Measurements from ENCODE around the gene WSB1.

WSB1 gene

DNA sequence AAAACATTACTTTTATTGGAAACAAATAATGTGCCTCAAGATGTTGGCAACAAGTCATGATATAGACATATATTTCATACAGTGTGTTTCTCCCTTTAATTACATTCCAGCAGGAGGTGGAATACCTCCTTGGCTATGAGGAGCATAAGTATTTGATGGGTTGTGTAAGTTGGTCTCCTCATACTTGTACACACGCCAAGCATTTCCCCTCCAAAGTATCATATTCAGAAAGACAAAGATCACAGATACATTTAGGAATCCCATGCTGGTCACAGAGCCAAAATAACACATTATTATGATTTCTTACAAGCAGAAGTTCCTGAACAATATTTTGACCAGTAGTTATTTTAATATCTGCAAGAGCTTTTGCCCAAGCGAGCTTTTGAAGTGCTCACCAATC, 57.8 kb downstream of the WSB1 start:
- no peaks in the 10 kb centered on the region for H3K36me3 ChIP-seq (ENCODE audit: insufficient read depth, low read length)
- DNase-seq (ENCODE audit: low read depth, low spot score): no peak
- H3K9me3 ChIP-seq (ENCODE audit: low read depth, low read length): 0 out of 2 replicates have a peak, but pooled peaks cover 3% of the 10 kb centered on the region
- TF ChIP-seq FOXP2 (optimal IDR thresholded peaks at IDR 0.05; ENCODE audit: control extremely low read depth, extremely low read length, insufficient read depth): no peak
- TF ChIP-seq POLR2AphosphoS5 (IDR thresholded peaks at IDR 0.05; ENCODE audit: borderline replicate concordance, low read depth, low read length): no peak
- no peak for TF ChIP-seq EZH2 (IDR thresholded peaks at IDR 0.05)
- H3K27ac ChIP-seq: peak overlapping the region; percentile 89
- H3K4me3 ChIP-seq: no peak overlapping the region
- peak overlapping the region; percentile 19 for H3K9ac ChIP-seq (ENCODE audit: insufficient read length)

DNA sequence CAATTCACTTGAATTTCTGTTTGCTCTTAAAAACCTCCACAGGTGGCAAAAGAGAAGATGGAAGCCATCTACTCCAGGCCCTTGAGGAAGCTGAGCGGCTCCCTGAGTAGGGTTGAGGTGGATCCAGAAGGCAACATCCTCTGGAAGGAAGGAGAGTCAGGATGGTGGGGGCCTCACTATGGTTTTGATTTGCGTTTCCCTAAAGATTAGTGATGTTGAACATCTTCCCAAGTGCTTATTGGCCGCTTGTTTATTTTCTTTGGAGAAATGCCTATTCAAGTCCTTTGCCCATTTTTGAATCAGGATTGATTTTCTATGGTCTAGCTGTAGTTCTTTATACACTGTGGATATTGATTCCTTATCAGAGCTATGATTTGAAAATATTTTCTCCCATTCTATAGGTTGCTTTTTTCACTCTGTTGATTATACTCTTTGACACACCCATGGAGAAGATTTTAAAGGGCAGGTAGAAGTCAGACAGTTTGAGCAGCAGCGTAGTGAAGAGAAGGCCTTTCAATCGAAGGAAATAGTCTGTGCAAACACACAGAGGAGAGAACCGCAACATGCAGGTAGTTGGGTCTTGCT, 58.6 kb downstream of the WSB1 start:
- DNase-seq (ENCODE audit: low read depth, low spot score): no peak
- H3K27ac ChIP-seq: peak overlapping the region; percentile 89
- TF ChIP-seq EZH2 (IDR thresholded peaks at IDR 0.05): no peak
- no peak for TF ChIP-seq FOXP2 (optimal IDR thresholded peaks at IDR 0.05; ENCODE audit: control extremely low read depth, extremely low read length, insufficient read depth)
- TF ChIP-seq POLR2AphosphoS5 (IDR thresholded peaks at IDR 0.05; ENCODE audit: borderline replicate concordance, low read depth, low read length): no peak
- H3K36me3 ChIP-seq (ENCODE audit: insufficient read depth, low read length): no peaks in the 10 kb centered on the region
- no peak overlapping the region for H3K4me3 ChIP-seq
- 0 out of 2 replicates have a peak, but pooled peaks cover 3% of the 10 kb centered on the region for H3K9me3 ChIP-seq (ENCODE audit: low read depth, low read length)
- no peak overlapping the region for H3K9ac ChIP-seq (ENCODE audit: insufficient read length)

DNA sequence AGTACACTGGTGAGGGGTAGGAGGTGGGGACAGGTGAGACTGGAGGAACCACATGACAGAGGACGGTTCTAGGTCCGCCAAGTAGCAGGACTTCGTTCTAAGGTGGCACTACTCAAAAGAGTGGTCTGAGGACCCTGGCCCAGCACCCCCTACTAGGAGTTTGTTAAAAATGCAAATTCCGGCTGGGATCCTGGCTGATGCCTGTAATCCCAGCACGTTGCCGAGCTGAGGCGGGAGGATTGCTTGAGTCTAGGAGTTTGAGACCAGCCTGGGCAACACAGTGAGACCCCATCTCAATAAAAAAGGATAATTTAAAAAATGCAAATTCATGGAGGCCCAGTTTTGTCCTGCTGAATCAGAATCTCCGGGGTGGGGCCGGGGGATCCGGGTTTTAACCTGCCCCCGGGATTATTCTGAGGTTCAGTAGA, 59.1 kb downstream of the WSB1 start:
- 0 out of 2 replicates have a peak, but pooled peaks cover 3% of the 10 kb centered on the region for H3K9me3 ChIP-seq (ENCODE audit: low read depth, low read length)
- no peak for DNase-seq (ENCODE audit: low read depth, low spot score)
- TF ChIP-seq POLR2AphosphoS5 (IDR thresholded peaks at IDR 0.05; ENCODE audit: borderline replicate concordance, low read depth, low read length): no peak
- no peak for TF ChIP-seq FOXP2 (optimal IDR thresholded peaks at IDR 0.05; ENCODE audit: control extremely low read depth, extremely low read length, insufficient read depth)
- TF ChIP-seq EZH2 (IDR thresholded peaks at IDR 0.05): no peak
- no peak overlapping the region for H3K4me3 ChIP-seq
- H3K36me3 ChIP-seq (ENCODE audit: insufficient read depth, low read length): no peaks in the 10 kb centered on the region
- no peak overlapping the region for H3K9ac ChIP-seq (ENCODE audit: insufficient read length)
- H3K27ac ChIP-seq: peak overlapping the region; percentile 89; the same call in 1 of the 2 replicates

DNA sequence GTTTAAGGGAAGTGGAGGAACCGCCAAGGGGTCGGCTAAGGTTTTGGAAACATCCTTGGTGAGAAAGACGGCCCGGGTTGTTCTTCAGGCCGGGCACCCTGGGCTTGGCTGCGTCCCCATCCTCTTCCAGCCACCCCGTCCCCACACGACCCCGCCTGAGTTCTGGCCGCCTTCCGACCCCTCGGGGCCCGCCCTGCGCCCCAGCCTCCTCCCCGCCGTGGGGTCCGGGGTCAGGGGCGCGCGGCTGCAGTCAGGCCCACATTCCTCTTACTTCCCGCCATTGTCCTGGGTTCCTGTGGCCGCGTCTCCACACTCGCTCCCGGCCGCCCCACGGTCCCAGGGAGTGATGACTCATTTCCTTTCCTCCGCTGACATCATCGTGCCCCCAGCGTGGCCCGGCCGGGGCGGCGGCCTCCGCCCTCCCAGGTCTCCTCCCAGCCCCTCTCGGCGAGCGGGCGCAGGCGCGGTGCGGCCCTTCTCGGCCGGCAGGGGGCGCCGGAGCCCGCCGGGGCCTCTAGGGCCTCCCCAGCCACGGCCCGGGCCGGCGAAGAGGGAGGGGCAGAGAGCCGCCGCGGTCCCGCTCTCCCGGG, 59.6 kb downstream of the WSB1 start:
- 0 out of 2 replicates have a peak, but pooled peaks cover 3% of the 10 kb centered on the region for H3K9me3 ChIP-seq (ENCODE audit: low read depth, low read length)
- no peak overlapping the region for H3K4me3 ChIP-seq
- TF ChIP-seq EZH2 (IDR thresholded peaks at IDR 0.05): no peak
- no peak for TF ChIP-seq POLR2AphosphoS5 (IDR thresholded peaks at IDR 0.05; ENCODE audit: borderline replicate concordance, low read depth, low read length)
- no peak for TF ChIP-seq FOXP2 (optimal IDR thresholded peaks at IDR 0.05; ENCODE audit: control extremely low read depth, extremely low read length, insufficient read depth)
- no peak overlapping the region for H3K9ac ChIP-seq (ENCODE audit: insufficient read length)
- no peak for DNase-seq (ENCODE audit: low read depth, low spot score)
- no peaks in the 10 kb centered on the region for H3K36me3 ChIP-seq (ENCODE audit: insufficient read depth, low read length)
- H3K27ac ChIP-seq: no peak overlapping the region

DNA sequence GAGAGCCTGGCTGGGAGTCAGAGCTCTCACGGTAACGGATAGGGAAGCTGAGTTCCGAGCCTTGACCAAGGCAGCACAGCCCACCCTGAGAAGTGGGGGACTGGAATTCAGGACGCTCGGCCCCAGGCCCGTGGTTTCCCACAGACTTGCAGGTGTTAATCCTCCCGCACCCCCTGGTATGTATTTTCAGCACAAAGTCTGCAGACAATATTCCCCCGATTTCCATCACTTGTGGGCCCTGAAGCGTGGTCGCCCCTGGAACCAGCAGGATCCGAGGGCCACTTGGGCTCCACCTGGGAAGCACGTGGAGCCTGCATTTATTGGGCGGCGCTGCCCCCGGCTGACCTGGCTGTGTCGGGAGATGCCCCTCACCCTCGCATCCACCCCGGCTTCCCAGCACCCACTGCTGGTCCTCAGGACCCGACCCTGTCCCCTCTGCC, 60.2 kb downstream of the WSB1 start:
- DNase-seq (ENCODE audit: low read depth, low spot score): no peak
- H3K36me3 ChIP-seq (ENCODE audit: insufficient read depth, low read length): no peaks in the 10 kb centered on the region
- H3K9me3 ChIP-seq (ENCODE audit: low read depth, low read length): 0 out of 2 replicates have a peak, but pooled peaks cover 3% of the 10 kb centered on the region
- H3K9ac ChIP-seq (ENCODE audit: insufficient read length): no peak overlapping the region
- TF ChIP-seq EZH2 (IDR thresholded peaks at IDR 0.05) (no peak), POLR2AphosphoS5 (IDR thresholded peaks at IDR 0.05; ENCODE audit: borderline replicate concordance, low read depth, low read length) (no peak), FOXP2 (optimal IDR thresholded peaks at IDR 0.05; ENCODE audit: control extremely low read depth, extremely low read length, insufficient read depth) (no peak)
- peak overlapping the region; percentile 99 for H3K27ac ChIP-seq
- no peak overlapping the region for H3K4me3 ChIP-seq

DNA sequence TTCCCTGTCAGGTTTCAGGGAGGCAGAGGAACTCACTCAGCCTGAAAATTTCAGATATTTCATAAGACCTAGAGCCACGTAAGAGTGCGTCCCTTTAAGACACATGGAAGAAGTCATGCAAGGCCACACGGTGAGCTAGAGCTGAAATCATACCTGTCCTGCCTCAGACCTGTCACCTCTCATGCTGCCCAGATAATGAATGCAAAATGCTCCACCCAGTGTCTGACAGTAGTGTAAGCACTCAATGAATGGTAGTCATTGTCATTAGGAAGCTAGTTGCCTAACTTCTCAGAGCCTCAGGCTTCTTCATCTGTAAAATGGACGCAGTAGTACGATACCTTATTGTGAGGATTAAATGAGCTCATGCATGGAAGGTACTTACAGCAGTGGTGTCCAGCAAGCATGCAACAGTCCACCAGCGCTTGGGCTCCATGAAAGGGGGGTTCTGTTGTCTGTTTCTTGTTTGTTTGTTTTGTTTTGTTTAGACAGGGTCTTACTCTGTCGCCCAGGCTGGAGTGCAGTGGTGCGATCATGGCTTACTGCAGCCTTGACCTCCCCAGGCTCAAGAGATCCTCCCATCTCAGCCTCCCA, 60.7 kb downstream of the WSB1 start:
- DNase-seq (ENCODE audit: low read depth, low spot score): no peak
- Histone ChIP-seq H3K9me3 (ENCODE audit: low read depth, low read length) (0 out of 2 replicates have a peak, but pooled peaks cover 3% of the 10 kb centered on the region), H3K9ac (ENCODE audit: insufficient read length) (peak overlapping the region; percentile 53), H3K36me3 (ENCODE audit: insufficient read depth, low read length) (no peaks in the 10 kb centered on the region), H3K27ac (peak overlapping the region; percentile 99), H3K4me3 (peak overlapping the region; percentile 29; the same call in 1 of the 2 replicates)
- TF ChIP-seq POLR2AphosphoS5 (IDR thresholded peaks at IDR 0.05; ENCODE audit: borderline replicate concordance, low read depth, low read length) (no peak), FOXP2 (optimal IDR thresholded peaks at IDR 0.05; ENCODE audit: control extremely low read depth, extremely low read length, insufficient read depth) (no peak)

DNA sequence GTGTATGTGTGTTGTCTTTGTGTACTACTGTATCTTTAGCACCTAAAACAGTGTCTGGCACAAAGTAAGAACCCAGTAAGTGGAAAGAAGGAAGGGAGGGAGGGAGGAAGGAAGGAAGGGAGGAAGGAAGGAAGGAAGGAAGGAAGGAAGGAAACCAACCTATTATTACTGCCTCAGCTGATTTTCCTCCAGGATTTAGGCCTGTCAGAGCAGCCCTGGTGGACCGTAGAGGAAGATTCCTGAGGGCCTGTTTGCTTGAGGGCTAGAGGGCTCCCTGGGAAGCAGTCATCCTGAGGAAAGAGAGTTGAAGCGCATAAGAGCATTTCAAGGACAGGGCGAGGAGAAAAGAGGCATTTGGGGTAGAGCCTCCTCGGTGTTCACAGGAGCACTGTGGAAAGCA, 61.5 kb downstream of the WSB1 start:
- no peaks in the 10 kb centered on the region for H3K36me3 ChIP-seq (ENCODE audit: insufficient read depth, low read length)
- H3K9me3 ChIP-seq (ENCODE audit: low read depth, low read length): 0 out of 2 replicates have a peak, but pooled peaks cover 3% of the 10 kb centered on the region
- peak overlapping the region; percentile 46 for H3K9ac ChIP-seq (ENCODE audit: insufficient read length)
- peak overlapping the region; percentile 54 for H3K4me3 ChIP-seq
- H3K27ac ChIP-seq: peak overlapping the region; percentile 99
- TF ChIP-seq FOXP2 (optimal IDR thresholded peaks at IDR 0.05; ENCODE audit: control extremely low read depth, extremely low read length, insufficient read depth): no peak
- peak; percentile 76; the same call in 1 of the 2 replicates for TF ChIP-seq POLR2AphosphoS5 (IDR thresholded peaks at IDR 0.05; ENCODE audit: borderline replicate concordance, low read depth, low read length)
- no peak for TF ChIP-seq EZH2 (IDR thresholded peaks at IDR 0.05)
- peak; percentile 99 for DNase-seq (ENCODE audit: low read depth, low spot score)

DNA sequence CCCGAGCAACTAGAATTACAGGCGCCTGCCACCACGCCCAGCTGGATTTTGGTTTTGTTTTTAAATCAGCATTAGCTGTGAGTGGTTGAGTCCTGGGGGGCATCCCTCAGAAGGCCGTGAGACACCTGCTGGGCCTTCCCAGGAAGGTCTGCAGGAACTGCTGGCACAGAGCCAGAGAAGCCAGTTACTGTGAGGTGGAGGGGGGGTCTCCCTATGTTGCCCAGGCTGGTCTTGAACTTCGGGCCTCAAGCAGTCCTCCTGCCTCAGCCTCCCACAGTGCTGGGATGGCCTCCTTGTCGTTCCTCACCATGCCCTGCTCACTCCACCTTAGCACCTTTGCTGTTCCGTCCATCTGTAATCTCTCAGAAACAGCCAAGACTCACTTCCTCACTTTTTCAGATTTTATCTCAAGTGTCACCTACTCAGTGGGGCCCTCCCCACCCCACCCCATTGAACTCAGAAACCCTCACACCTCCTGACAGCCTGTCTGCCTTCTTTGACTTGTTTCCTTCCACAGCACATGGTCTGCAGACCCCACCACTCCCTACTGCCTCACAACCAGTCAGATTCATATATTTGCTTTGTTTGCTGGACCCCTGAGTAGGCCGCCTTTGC, 62.3 kb downstream of the WSB1 start:
- Histone ChIP-seq H3K9ac (ENCODE audit: insufficient read length) (peak overlapping the region; percentile 46), H3K36me3 (ENCODE audit: insufficient read depth, low read length) (no peaks in the 10 kb centered on the region), H3K27ac (peak overlapping the region; percentile 99), H3K9me3 (ENCODE audit: low read depth, low read length) (0 out of 2 replicates have a peak, but pooled peaks cover 3% of the 10 kb centered on the region), H3K4me3 (peak overlapping the region; percentile 54)
- peak; percentile 91 for DNase-seq (ENCODE audit: low read depth, low spot score)
- TF ChIP-seq FOXP2 (optimal IDR thresholded peaks at IDR 0.05; ENCODE audit: control extremely low read depth, extremely low read length, insufficient read depth): no peak
- peak; percentile 27; the same call in 1 of the 2 replicates for TF ChIP-seq POLR2AphosphoS5 (IDR thresholded peaks at IDR 0.05; ENCODE audit: borderline replicate concordance, low read depth, low read length)

All from SK-N-MC (cell line).